Hepatocyte (in vitro differentiated cells): ENCODE data around the gene MBNL3.

Source experiments
- CTCF ChIP-seq: fragments of 200-600 bp; sonication (generic); IDR thresholded peaks from 2 replicates; pipeline ENCODE4 v1.5.1; 2016; ENCODE audit warnings: antibody characterized with exemption, mild to moderate bottlenecking; ENCODE audit not compliant: poor library complexity
- EZH2 ChIP-seq: fragments of 200-600 bp; sonication (generic); IDR thresholded peaks from 2 replicates; pipeline ENCODE4 v1.6.1; 2016; ENCODE audit warnings: antibody characterized with exemption, mild to moderate bottlenecking, borderline replicate concordance

DNA sequence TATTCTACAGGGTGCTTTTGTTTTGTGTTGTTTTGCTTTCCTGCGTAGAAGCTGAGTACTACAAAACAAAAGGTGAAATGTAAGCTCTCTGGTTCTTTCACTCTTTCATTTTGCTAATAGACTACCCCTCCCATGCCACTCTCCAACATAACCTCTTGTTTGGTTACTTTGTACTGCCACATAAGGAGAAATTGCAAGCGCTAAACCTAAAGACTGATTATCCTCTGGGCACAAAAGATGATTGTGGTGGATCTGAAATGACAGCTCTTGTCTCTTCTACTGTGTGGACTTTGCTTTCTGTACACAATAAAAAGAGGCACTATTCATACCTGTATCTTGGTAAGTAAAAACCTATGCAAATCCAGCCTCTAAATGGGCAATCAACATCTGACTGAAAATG, 5.3 kb downstream of the MBNL3 start:
- TF ChIP-seq CTCF (no peak), EZH2 (no peak)
